ENCODE results near the gene CCDC194. TPM values are rescaled to one million over a fixed set of nuclear protein-coding genes. Genes with fewer than 3 reads are reported as not detected.

The CCDC194 gene
- total RNA-seq, 1 donor, result not detected

- TF ChIP-seq, protein P1, sequence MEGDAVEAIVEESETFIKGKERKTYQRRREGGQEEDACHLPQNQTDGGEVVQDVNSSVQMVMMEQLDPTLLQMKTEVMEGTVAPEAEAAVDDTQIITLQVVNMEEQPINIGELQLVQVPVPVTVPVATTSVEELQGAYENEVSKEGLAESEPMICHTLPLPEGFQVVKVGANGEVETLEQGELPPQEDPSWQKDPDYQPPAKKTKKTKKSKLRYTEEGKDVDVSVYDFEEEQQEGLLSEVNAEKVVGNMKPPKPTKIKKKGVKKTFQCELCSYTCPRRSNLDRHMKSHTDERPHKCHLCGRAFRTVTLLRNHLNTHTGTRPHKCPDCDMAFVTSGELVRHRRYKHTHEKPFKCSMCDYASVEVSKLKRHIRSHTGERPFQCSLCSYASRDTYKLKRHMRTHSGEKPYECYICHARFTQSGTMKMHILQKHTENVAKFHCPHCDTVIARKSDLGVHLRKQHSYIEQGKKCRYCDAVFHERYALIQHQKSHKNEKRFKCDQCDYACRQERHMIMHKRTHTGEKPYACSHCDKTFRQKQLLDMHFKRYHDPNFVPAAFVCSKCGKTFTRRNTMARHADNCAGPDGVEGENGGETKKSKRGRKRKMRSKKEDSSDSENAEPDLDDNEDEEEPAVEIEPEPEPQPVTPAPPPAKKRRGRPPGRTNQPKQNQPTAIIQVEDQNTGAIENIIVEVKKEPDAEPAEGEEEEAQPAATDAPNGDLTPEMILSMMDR (IDR thresholded peaks at IDR 0.05; ENCODE audit: extremely low read depth, low read depth, low read length), result no peak
- H3K4me2 ChIP-seq (ENCODE audit: insufficient read depth, low read length), result no peak overlapping the region
- H3K36me3 ChIP-seq (ENCODE audit: insufficient read depth, low read length), result no peaks in the 10 kb centered on the region
- H3K27ac ChIP-seq (ENCODE audit: low read depth, low read length), result no peak overlapping the region
- H3K4me1 ChIP-seq (ENCODE audit: insufficient read depth, low read length), result peaks cover 5% of the 10 kb centered on the region
- no peak overlapping the region for H2AFZ ChIP-seq (ENCODE audit: low read length)
- DNase-seq (ENCODE audit: insufficient read length, low spot score, missing footprints), result peak; percentile 31
- H3K79me2 ChIP-seq (ENCODE audit: insufficient read depth, low read length), result no peaks in the 10 kb centered on the region
- no peak overlapping the region for H3K4me3 ChIP-seq (ENCODE audit: insufficient read depth, low read length)
- H3K9me3 ChIP-seq (ENCODE audit: low read depth, low read length), result no peaks in the 10 kb centered on the region
- H3K27me3 ChIP-seq (ENCODE audit: insufficient read depth, low read length), result no peaks in the 10 kb centered on the region
- H4K20me1 ChIP-seq (ENCODE audit: insufficient read depth, low read length), result no peaks in the 10 kb centered on the region
These were observed 13.4 kb downstream of the CCDC194 start for GRCh38 chr19:17380426-17381138.

DNA sequence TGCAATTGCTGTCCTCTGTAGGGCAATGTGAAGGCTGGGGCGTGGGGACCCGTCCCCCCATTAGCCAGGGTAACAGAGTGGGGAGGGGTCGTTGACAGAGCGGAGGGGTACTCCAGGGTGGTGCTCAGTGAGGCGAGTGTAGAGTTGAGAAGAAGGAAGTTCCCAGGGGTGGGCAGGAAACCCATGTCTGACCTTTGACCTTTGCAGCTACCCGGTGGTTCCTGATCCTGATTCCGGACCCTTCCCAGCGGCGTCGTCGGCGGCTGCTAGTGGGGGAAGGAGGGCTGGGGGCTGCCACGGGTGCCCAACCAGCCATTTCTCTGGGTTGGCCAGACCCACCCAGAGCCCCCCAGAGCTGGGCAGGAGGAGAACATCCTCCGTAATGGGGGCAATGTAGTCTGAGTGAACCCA, 14.8 kb downstream of the CCDC194 start:
- no peak overlapping the region for H3K4me3 ChIP-seq (ENCODE audit: insufficient read depth, low read length)
- H4K20me1 ChIP-seq (ENCODE audit: insufficient read depth, low read length), result no peaks in the 10 kb centered on the region
- H3K27ac ChIP-seq (ENCODE audit: low read depth, low read length), result no peak overlapping the region
- no peak overlapping the region for H2AFZ ChIP-seq (ENCODE audit: low read length)
- H3K4me1 ChIP-seq (ENCODE audit: insufficient read depth, low read length), result peaks cover 5% of the 10 kb centered on the region
- no peak overlapping the region for H3K4me2 ChIP-seq (ENCODE audit: insufficient read depth, low read length)
- no peaks in the 10 kb centered on the region for H3K27me3 ChIP-seq (ENCODE audit: insufficient read depth, low read length)
- TF ChIP-seq, protein P1 (IDR thresholded peaks at IDR 0.05; ENCODE audit: extremely low read depth, low read depth, low read length), result no peak
- DNase-seq (ENCODE audit: insufficient read length, low spot score, missing footprints), result peak; percentile 37
- no peaks in the 10 kb centered on the region for H3K36me3 ChIP-seq (ENCODE audit: insufficient read depth, low read length)
- no peaks in the 10 kb centered on the region for H3K9me3 ChIP-seq (ENCODE audit: low read depth, low read length)
- H3K79me2 ChIP-seq (ENCODE audit: insufficient read depth, low read length), result no peaks in the 10 kb centered on the region

DNA sequence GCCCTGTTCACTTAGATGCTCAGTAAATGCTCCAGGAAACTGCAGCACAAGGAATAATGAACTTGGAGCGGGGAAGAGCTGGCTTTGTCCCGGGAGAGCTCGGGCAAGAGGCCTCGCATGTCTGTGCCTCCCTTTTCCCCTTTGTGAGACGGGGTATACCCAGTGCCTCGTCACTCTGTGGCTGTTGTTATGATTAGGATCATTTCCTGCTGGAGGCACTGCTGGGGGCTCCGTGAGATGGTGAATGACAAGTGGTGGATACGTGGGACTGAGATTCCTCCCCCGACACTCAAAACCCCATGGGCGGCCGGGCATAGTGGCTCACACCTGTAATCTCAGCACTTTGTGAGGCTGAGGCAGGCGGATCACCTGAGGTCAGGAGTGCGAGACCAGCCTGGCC, 15.7 kb downstream of the CCDC194 start:
- no peak overlapping the region for H3K4me2 ChIP-seq (ENCODE audit: insufficient read depth, low read length)
- H3K27me3 ChIP-seq (ENCODE audit: insufficient read depth, low read length), result no peaks in the 10 kb centered on the region
- no peak overlapping the region for H3K27ac ChIP-seq (ENCODE audit: low read depth, low read length)
- no peaks in the 10 kb centered on the region for H3K36me3 ChIP-seq (ENCODE audit: insufficient read depth, low read length)
- H3K4me3 ChIP-seq (ENCODE audit: insufficient read depth, low read length), result no peak overlapping the region
- no peaks in the 10 kb centered on the region for H3K79me2 ChIP-seq (ENCODE audit: insufficient read depth, low read length)
- DNase-seq (ENCODE audit: insufficient read length, low spot score, missing footprints), result peak; percentile 29
- TF ChIP-seq, protein P1 (IDR thresholded peaks at IDR 0.05; ENCODE audit: extremely low read depth, low read depth, low read length), result no peak
- peaks cover 5% of the 10 kb centered on the region for H3K4me1 ChIP-seq (ENCODE audit: insufficient read depth, low read length)
- H3K9me3 ChIP-seq (ENCODE audit: low read depth, low read length), result no peaks in the 10 kb centered on the region
- no peaks in the 10 kb centered on the region for H4K20me1 ChIP-seq (ENCODE audit: insufficient read depth, low read length)
- no peak overlapping the region for H2AFZ ChIP-seq (ENCODE audit: low read length)

- no peak within 1 kb of the TSS for H3K4me2 ChIP-seq (ENCODE audit: insufficient read depth, low read length)
- no peaks in the 10 kb centered on the region for H3K4me1 ChIP-seq (ENCODE audit: insufficient read depth, low read length)
- H2AFZ ChIP-seq (ENCODE audit: low read length), result no peak within 1 kb of the TSS
- H3K9me3 ChIP-seq (ENCODE audit: low read depth, low read length), result no peaks in the 10 kb centered on the region
- TF ChIP-seq, protein P1 (IDR thresholded peaks at IDR 0.05; ENCODE audit: extremely low read depth, low read depth, low read length), result no peak
- no peak within 1 kb of the TSS for H3K4me3 ChIP-seq (ENCODE audit: insufficient read depth, low read length)
- H3K27me3 ChIP-seq (ENCODE audit: insufficient read depth, low read length), result no peaks in the 10 kb centered on the region
- no peaks in the 10 kb centered on the region for H3K79me2 ChIP-seq (ENCODE audit: insufficient read depth, low read length)
- H4K20me1 ChIP-seq (ENCODE audit: insufficient read depth, low read length), result no peaks in the 10 kb centered on the region
- H3K27ac ChIP-seq (ENCODE audit: low read depth, low read length), result no peak within 1 kb of the TSS
- no peaks in the 10 kb centered on the region for H3K36me3 ChIP-seq (ENCODE audit: insufficient read depth, low read length)
- DNase-seq (ENCODE audit: insufficient read length, low spot score, missing footprints), result peak; percentile 53
These were observed 16.9 kb downstream of the CCDC194 start, which contains the start of gene PLVAP for GRCh38 chr19:17376935-17377600. Gene PLVAP, minus strand, starts transcription at chr19:17377342. Its CDS starts 54 bp downstream, at chr19:17377288.
